ENCODE data around the gene CDK10. TPM values are rescaled to one million over a fixed set of nuclear protein-coding genes. Genes with fewer than 3 reads are reported as not detected.

Gene CDK10
- total RNA-seq = 36.9 TPM

GRCh38 chr16:89686520-89687091 is at the start of gene CDK10:
CDK10 (plus strand) TSS chr16:89686689; CDS start chr16:89686711, 22 bp downstream.

DNA sequence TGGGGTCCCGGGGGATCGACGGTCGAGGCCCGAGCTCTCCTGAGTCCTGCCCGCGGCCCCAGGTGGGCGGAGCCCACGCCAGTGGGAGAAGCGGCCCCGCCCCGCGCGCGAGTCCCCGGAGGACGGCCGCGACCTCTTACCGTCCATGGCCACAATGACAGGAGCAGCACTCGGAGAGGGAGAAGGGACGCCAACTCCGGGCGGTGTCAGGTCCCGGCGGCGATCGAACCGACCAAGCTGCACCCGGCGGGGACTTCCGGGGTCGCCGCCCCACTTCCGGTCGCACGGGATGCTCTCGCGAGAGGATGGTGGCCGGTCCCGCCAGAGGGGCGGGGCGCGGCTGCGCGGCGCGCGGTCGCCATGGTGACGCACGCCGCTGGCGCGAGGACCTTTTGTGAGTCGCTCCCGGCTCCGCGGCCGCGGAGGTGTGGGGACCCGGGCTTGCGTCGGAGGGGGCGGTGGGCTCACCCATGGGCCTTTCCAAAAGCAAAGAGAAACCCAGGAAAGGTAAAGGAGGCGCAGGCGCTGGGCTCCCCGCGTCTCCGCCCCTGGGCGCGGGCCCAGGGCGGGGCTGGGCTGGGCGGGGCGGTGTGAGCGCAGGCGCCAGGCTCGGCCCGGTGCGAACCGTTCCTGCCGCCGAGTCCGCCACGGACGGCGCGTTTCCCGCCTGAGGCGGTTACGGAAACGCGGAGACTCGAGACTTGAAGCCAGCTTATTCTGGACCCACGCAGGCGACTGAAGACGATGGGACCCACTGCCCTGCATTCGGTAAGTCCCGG is 28.9 kb upstream of the CDK10 start, which contains the start of the genes CHMP1A and SPATA33:
CHMP1A (minus strand) TSS at position 267 of the 779 bp plus-strand sequence; CDS start at position 147, 120 bp downstream.
SPATA33 (plus strand) TSS at position 395 of the 779 bp plus-strand sequence; CDS start at position 471, 76 bp downstream.

DNA sequence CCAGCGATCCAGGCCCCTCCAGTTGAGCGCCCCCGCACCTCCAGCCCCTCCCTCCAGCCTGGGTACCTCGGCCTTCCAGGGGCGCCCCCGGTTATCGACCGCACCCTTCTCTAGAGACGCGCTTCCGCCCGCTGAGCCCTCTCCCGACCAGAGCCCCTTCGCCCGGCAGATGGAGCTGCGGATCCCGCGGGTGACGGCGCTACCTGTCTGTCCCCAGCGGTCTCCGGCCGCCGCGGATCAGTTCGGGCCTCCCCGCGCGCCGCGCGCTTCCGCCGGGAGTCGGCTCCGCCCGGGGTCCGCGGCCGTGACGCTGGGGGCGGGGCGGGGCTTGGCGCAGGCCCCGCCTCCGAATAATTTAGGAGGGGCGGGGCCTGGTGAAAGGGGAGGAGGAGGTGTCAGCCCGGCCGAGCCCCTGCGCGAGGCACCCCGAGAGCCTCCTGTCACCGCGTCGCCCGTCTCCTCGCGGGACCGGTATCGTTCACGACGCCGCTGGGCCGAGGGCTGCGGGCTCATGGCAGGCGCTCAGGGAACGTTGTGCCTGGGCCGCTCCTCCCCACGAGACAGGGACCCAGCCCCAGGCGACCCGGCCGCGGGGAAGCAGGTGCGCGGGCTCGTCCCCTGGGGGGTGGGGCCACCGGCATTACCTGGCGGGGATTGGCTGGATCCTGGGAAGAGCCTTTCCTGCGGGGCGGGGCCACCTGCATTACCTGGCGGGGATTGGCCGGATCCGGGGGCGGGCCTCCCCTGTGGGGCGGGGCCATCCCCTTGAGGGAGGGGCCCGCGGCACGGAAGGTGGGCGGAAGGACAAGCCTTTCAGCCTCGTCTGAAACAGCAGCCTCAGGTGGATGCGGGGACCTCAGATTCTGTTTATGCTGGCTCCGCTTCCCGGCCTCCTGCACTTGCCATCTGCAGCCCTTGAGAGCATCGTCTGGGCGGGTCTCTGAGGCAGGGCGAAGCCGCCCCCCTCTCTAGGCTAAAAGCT is 15.2 kb downstream of the CDK10 start, which contains the start of gene SPATA2L:
SPATA2L (minus strand) TSS at position 281 of the 982 bp plus-strand sequence. CDS start 473 bp downstream, outside the sequence.

DNA sequence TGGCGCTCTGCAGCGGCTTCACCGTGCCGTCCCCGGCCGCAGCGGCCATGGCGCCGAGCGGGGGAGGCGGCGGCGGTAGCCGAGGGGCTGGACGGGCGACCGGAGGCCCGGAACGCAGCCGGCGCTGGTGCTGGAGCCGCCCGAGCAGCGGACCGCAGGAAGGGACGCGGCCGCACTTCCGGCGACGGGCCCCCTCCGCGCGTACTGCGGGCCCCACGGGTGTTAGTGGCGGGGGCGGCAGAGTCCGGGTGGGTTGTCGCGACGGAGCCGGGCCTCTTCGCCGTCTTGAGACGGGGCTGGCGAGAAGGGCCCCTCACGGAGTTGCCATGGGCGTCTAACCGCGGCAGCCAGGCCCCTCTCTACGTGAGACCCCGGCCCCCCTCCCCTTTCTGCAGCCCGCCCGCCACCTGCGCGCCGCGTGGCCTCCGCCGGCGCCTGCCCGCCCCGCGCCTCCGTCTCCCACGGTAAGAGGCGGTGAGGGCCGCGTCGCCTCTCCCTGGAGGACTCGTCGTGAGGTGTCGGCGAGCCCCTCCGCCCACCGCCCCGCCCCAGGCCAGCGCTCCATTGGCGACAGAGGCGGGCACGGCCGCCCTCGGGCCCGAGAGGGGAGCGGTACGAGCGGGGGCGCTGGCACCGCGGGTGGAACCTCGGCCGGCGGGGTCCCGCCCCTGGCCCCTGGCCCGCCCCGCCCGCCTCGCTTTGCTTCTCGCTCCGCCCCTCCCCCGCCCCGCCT is 34.5 kb downstream of the CDK10 start, which contains the start of the genes VPS9D1 and ZNF276:
VPS9D1 (minus strand) TSS at position 86 of the 733 bp plus-strand sequence; CDS start at position 49, 37 bp downstream.
ZNF276 (plus strand) TSS at position 725 of the 733 bp plus-strand sequence. CDS start 104 bp downstream, outside the sequence.

Other genes with a start within 250 kb of the CDK10 start
- gene ANKRD11, start 196.1 kb upstream of the CDK10 start, total RNA-seq = 36.0 TPM
- 97.6 TPM for gene SPG7, start 178.3 kb upstream of the CDK10 start, total RNA-seq
- 1,685 TPM for gene RPL13, start 126.0 kb upstream of the CDK10 start, total RNA-seq
- gene CPNE7, start 110.9 kb upstream of the CDK10 start, total RNA-seq = 46.1 TPM
- 4.6 TPM for gene DPEP1, start 73.0 kb upstream of the CDK10 start, total RNA-seq
- gene CHMP1A, start 29.0 kb upstream of the CDK10 start, total RNA-seq = 85.6 TPM
- 11.8 TPM for gene SPATA33, start 28.9 kb upstream of the CDK10 start, total RNA-seq
- gene SPATA2L, start 15.0 kb downstream of the CDK10 start, total RNA-seq = 23.3 TPM
- 15.0 TPM for gene VPS9D1, start 34.2 kb downstream of the CDK10 start, total RNA-seq
- 16.1 TPM for gene ZNF276, start 34.8 kb downstream of the CDK10 start, total RNA-seq
- 13.1 TPM for gene FANCA, start 130.0 kb downstream of the CDK10 start, total RNA-seq
- gene SPIRE2, start 141.8 kb downstream of the CDK10 start, total RNA-seq = 21.0 TPM
- gene TCF25, start 186.9 kb downstream of the CDK10 start, total RNA-seq = 176 TPM
- 3.5 TPM for gene MC1R, start 232.2 kb downstream of the CDK10 start, total RNA-seq
- 2,197 TPM for gene TUBB3, start 236.7 kb downstream of the CDK10 start, total RNA-seq

Data from diencephalon (tissue), 1 donor.